Endothelial cell of umbilical vein (primary cell): ENCODE data around the gene WRAP73. TPM values are rescaled to one million over a fixed set of nuclear protein-coding genes. Genes with fewer than 3 reads are reported as not detected.

ENCODE experiments used
- BruUV-seq: library from RNA; stranded (reverse); fragments of 400-500 nt; replicated peaks from 2 replicates; lab custom pipeline; 2021; lab: Mats Ljungman, UMichigan
- CTCF ChIA-PET: fragments of 300-600, 350-600 bp; sonication (Branson Sonifier 250); formaldehyde crosslinking; loops from one replicate; lab custom pipeline; 2021; ENCODE audit warnings: antibody characterized with exemption, inconsistent platforms; lab: Charles Lee
- POLR2A ChIA-PET: fragments of 300-600, 350-600 bp; sonication (Branson Sonifier 250); formaldehyde crosslinking; loops from one replicate; lab custom pipeline; 2021; ENCODE audit warnings: antibody characterized with exemption, inconsistent platforms; lab: Charles Lee
- DNase-seq: peaks from one replicate; pipeline ENCODE4 v3.0.0-alpha.2; 2011; ENCODE audit warnings: low read depth, low spot score
- FAIRE-seq: peaks from 2 replicates; lab custom pipeline; 2011; peaks lifted over from hg19 to GRCh38; lab: Jason Lieb, UNC
- H2AFZ ChIP-seq: 2 replicates; pipeline ENCODE4 v1.6.0; 2012; ENCODE audit warnings: low read depth, low read length, control low read depth, inconsistent platforms
- H3K27ac ChIP-seq: 2 replicates; pipeline ENCODE4 v1.5.1; 2011; ENCODE audit warnings: low read depth, mild to moderate bottlenecking, control low read depth, low read length, moderate library complexity; ENCODE audit not compliant: insufficient read depth
- H3K27me3 ChIP-seq, 2 experiments: 2 replicates each; pipeline versions ENCODE4 v1.6.0 to v1.6.1; 2011; ENCODE audit warnings: low read length in 2 of 2, mixed read lengths in 1 of 2; ENCODE audit not compliant: control insufficient read depth in 2 of 2, insufficient read depth in 2 of 2
- H3K36me3 ChIP-seq, 2 experiments: 2 replicates in 1 of 2; 3 replicates in 1 of 2; pipeline ENCODE4 v1.5.1; 2011; ENCODE audit warnings: low read length in 2 of 2, mild to moderate bottlenecking in 1 of 2, moderate library complexity in 1 of 2; ENCODE audit not compliant: control insufficient read depth in 2 of 2, insufficient read depth in 2 of 2; ENCODE audit errors: extremely low read depth in 1 of 2
- H3K4me1 ChIP-seq: 3 replicates; pipeline ENCODE4 v1.5.1; 2011; ENCODE audit warnings: mild to moderate bottlenecking, low read length; ENCODE audit not compliant: control insufficient read depth, insufficient read depth; ENCODE audit errors: extremely low read depth
- H3K4me2 ChIP-seq: 2 replicates; pipeline ENCODE4 v1.6.1; 2011; ENCODE audit warnings: low read length, control low read depth, mixed read lengths; ENCODE audit not compliant: insufficient read depth
- H3K4me3 ChIP-seq, 3 experiments: fragments of 200-600 bp in 1 of 3; sonication (generic), shearing (Covaris generic) in 1 of 3; replicated peaks in 1 of 3; 2 replicates each; pipeline ENCODE4 v1.5.1; 2011 to 2016; ENCODE audit warnings: control low read depth in 3 of 3, low read length in 3 of 3, mild to moderate bottlenecking in 2 of 3, inconsistent platforms in 1 of 3, low read depth in 1 of 3, moderate library complexity in 1 of 3; ENCODE audit not compliant: insufficient read depth in 1 of 3
- H3K79me2 ChIP-seq: 2 replicates; pipeline ENCODE4 v1.6.0; 2012; ENCODE audit warnings: low read length, inconsistent platforms; ENCODE audit not compliant: control insufficient read depth, insufficient read depth
- H3K9ac ChIP-seq: replicated peaks from 2 replicates; pipeline ENCODE3; 2011; ENCODE audit warnings: low read length, control low read depth; ENCODE audit not compliant: insufficient read depth; ENCODE audit errors: extremely low read depth
- H3K9me1 ChIP-seq: replicated peaks from 3 replicates; pipeline ENCODE4 v1.6.0; 2011; ENCODE audit warnings: mild to moderate bottlenecking, low read length; ENCODE audit not compliant: control insufficient read depth, insufficient read depth; ENCODE audit errors: extremely low read depth
- H3K9me3 ChIP-seq: replicated peaks from 2 replicates; pipeline ENCODE4 v1.5.1; 2012; ENCODE audit warnings: low read length, inconsistent platforms; ENCODE audit not compliant: control insufficient read depth, insufficient read depth
- H4K20me1 ChIP-seq: replicated peaks from 2 replicates; pipeline ENCODE3; 2011; ENCODE audit warnings: mild to moderate bottlenecking, low read length; ENCODE audit not compliant: control insufficient read depth, insufficient read depth; ENCODE audit errors: extremely low read depth
- CTCF ChIP-seq, 2 donors: IDR thresholded peaks; 1 replicate in 1 of 2; 2 replicates in 1 of 2; pipeline ENCODE4 v1.5.1; 2011; ENCODE audit warnings: low read length in 2 of 2, mild to moderate bottlenecking in 2 of 2, moderate library complexity in 2 of 2, control low read depth in 1 of 2, inconsistent platforms in 1 of 2, low read depth in 1 of 2; ENCODE audit not compliant: insufficient read depth in 1 of 2; ENCODE audit errors: extremely low read depth in 1 of 2
- EZH2 ChIP-seq: IDR thresholded peaks from 2 replicates; pipeline ENCODE4 v1.6.1; 2012; ENCODE audit warnings: borderline replicate concordance, low read depth, mild to moderate bottlenecking, moderate library complexity, low read length, inconsistent platforms; ENCODE audit not compliant: severe bottlenecking
- FOS ChIP-seq: IDR thresholded peaks from 2 replicates; pipeline ENCODE4 v1.6.1; 2011; ENCODE audit warnings: mild to moderate bottlenecking, low read length, moderate library complexity, borderline replicate concordance; ENCODE audit not compliant: insufficient read depth
- GATA2 ChIP-seq: IDR thresholded peaks from 2 replicates; pipeline ENCODE4 v1.7.0; 2011; ENCODE audit warnings: low read depth, mild to moderate bottlenecking, moderate library complexity, mixed read lengths, low read length; ENCODE audit not compliant: insufficient read length, insufficient read depth
- JUN ChIP-seq: IDR thresholded peaks from 2 replicates; pipeline ENCODE4 v1.6.1; 2011; ENCODE audit warnings: borderline replicate concordance, low read depth; ENCODE audit not compliant: insufficient read length, insufficient read depth
- MAX ChIP-seq: IDR thresholded peaks from 2 replicates; pipeline ENCODE4 v1.6.1; 2011; ENCODE audit not compliant: insufficient read depth, insufficient read length
- POLR2A ChIP-seq: IDR thresholded peaks from 2 replicates; pipeline ENCODE4 v1.6.1; 2012; ENCODE audit warnings: low read depth, mild to moderate bottlenecking, control low read depth, low read length
- POLR2AphosphoS5 ChIP-seq: IDR thresholded peaks from 2 replicates; pipeline ENCODE4 v1.6.1; 2012; ENCODE audit warnings: low read depth, mild to moderate bottlenecking, control low read depth, low read length, moderate library complexity; ENCODE audit not compliant: insufficient read depth
- dilution Hi-C: fragments of 300-500 bp; cut with MboI; formaldehyde crosslinking; loops from one replicate; pipeline ENCODE4 v1.15.0; 2019; ENCODE audit warnings: low sequenced_read_pairs; ENCODE audit not compliant: extremely low pct_ligation_motif_present
- intact Hi-C: fragments of 100-400 bp; cut with micrococcal nuclease; formaldehyde crosslinking; loops from one replicate; pipeline ENCODE4 v1.10.0; 2022
- polyA plus RNA-seq, 4 experiments: library from polyadenylated mRNA; depleted of rRNA in 3 of 4; stranded (reverse) in 3 of 4; unstranded in 1 of 4; fragments of >200 nt; gene quantifications; 2 replicates each; pipeline versions ENCODE4 v1.2.1 to v1.2.3, GENCODE V29; 2011 to 2012; ENCODE audit warnings: missing spikeins in 1 of 4
- total RNA-seq: library from RNA; stranded (reverse); gene quantifications from 2 replicates; pipeline ENCODE4 v1.2.3, GENCODE V29; 2021

WRAP73 gene
- total and polyA plus RNA-seq, 2 donors (not counting 3 experiments of a cell fraction or from before 2014, with no cell fraction given), result 23.0 to 50.7 TPM

GRCh38 chr1:3642919-3643675 is 6.8 kb downstream of the WRAP73 start:
- no peak overlapping the region for H2AFZ ChIP-seq
- dilution Hi-C loops (no loop called here), intact Hi-C loops (no loop called here)
- ChIA-PET CTCF (no interaction called here), POLR2A (no interaction called here)
- BruUV-seq, result no TSS peak
- no peaks in the 10 kb centered on the region for H3K4me1 ChIP-seq
- no peaks in the 10 kb centered on the region for H3K9me3 ChIP-seq
- no peaks in the 10 kb centered on the region for H4K20me1 ChIP-seq
- H3K36me3 ChIP-seq, result peaks cover 0 to 16% of the 10 kb centered on the region in 2 experiments
- H3K9ac ChIP-seq, result no peak overlapping the region
- no peak overlapping the region for H3K4me3 ChIP-seq
- no peaks in the 10 kb centered on the region for H3K79me2 ChIP-seq
- H3K27me3 ChIP-seq, result no peaks in the 10 kb centered on the region
- no peaks in the 10 kb centered on the region for H3K9me1 ChIP-seq
- FAIRE-seq (no peak), DNase-seq (no peak)
- no peak overlapping the region for H3K27ac ChIP-seq
- H3K4me2 ChIP-seq, result no peak overlapping the region
- TF ChIP-seq JUN (no peak), MAX (no peak), POLR2A (no peak), EZH2 (no peak), CTCF (IDR thresholded peaks at IDR 0.05; ENCODE audit: extremely low read depth in 1 of 2, insufficient read depth in 1 of 2, low read depth in 1 of 2, low read length in 2 of 2) (no peak), GATA2 (no peak), FOS (no peak), POLR2AphosphoS5 (no peak)
